ENCODE measurements around the gene SGO2. TPM values are rescaled to one million over a fixed set of nuclear protein-coding genes. Genes with fewer than 3 reads are reported as not detected.

The SGO2 gene
- total and polyA plus RNA-seq, 2 donors (not counting 3 experiments of a cell fraction or from before 2014, with no cell fraction given), result 1.7 to 20.5 TPM

Other genes with a start within 250 kb of the SGO2 start
- gene SPATS2L, start 219.5 kb upstream of the SGO2 start, total RNA-seq, result 63.8 and 72.9 TPM in 2 replicates
- gene SPATS2L, start 219.5 kb upstream of the SGO2 start, polyA plus RNA-seq, result 26.8 and 29.1 TPM in 2 replicates
- 5.4 and 6.6 TPM in 2 replicates for gene KCTD18, start 16.1 kb upstream of the SGO2 start, total RNA-seq
- 2.6 TPM in 2 replicates for gene KCTD18, start 16.1 kb upstream of the SGO2 start, polyA plus RNA-seq
- gene AOX1, start 59.8 kb downstream of the SGO2 start, total RNA-seq, result 0.23 and 0.46 TPM in 2 replicates
- 0.02 and 0.03 TPM in 2 replicates for gene AOX1, start 59.8 kb downstream of the SGO2 start, polyA plus RNA-seq